ENCODE measurements around the gene SYT9.

SYT9 gene

GRCh38 chr11:7499081-7499480, 247.4 kb downstream of the SYT9 start:
- ChIA-PET POLR2A (no interaction called here), CTCF (no interaction called here)
- TF ChIP-seq ZNF549 (tag by site-specific recombination; IDR thresholded peaks at IDR 0.05) (no peak), ZSCAN18 (tag by site-specific recombination; IDR thresholded peaks at IDR 0.05) (no peak), ZNF76 (tag by site-specific recombination; IDR thresholded peaks at IDR 0.05; ENCODE audit: borderline replicate concordance, low read depth) (no peak), ZNF292 (tag by site-specific recombination; IDR thresholded peaks at IDR 0.05; ENCODE audit: borderline replicate concordance, low read depth) (no peak), ZNF514 (tag by site-specific recombination; IDR thresholded peaks at IDR 0.05) (no peak), ZNF2 (tag by site-specific recombination; IDR thresholded peaks at IDR 0.05) (no peak), ZNF404 (tag by site-specific recombination; IDR thresholded peaks at IDR 0.05) (no peak), ZNF169 (tag by site-specific recombination; IDR thresholded peaks at IDR 0.05) (no peak), ZNF121 (tag by site-specific recombination; IDR thresholded peaks at IDR 0.05) (no peak), ZNF157 (tag by site-specific recombination; IDR thresholded peaks at IDR 0.05) (no peak), KLF16 (tag by site-specific recombination; IDR thresholded peaks at IDR 0.05) (no peak), ZNF248 (tag by site-specific recombination; IDR thresholded peaks at IDR 0.05) (no peak), ZNF423 (tag by site-specific recombination; IDR thresholded peaks at IDR 0.05) (no peak), ZNF791 (tag by site-specific recombination; IDR thresholded peaks at IDR 0.05) (no peak), IKZF3 (tag by site-specific recombination; IDR thresholded peaks at IDR 0.05) (no peak), ZNF585B (tag by site-specific recombination; IDR thresholded peaks at IDR 0.05) (no peak), ZNF394 (tag by site-specific recombination; IDR thresholded peaks at IDR 0.05; ENCODE audit: borderline replicate concordance) (no peak), KLF1 (tag by site-specific recombination; IDR thresholded peaks at IDR 0.05) (no peak)
- H3K4me1 ChIP-seq (ENCODE audit: control insufficient read depth, insufficient read depth, low read length) = no peaks in the 10 kb centered on the region
- no peaks in the 10 kb centered on the region for H3K9me3 ChIP-seq (ENCODE audit: control insufficient read depth, insufficient read depth, low read depth, low read length)
- H3K36me3 ChIP-seq (ENCODE audit: control insufficient read depth in 2 of 2, insufficient read depth in 1 of 2, low read length in 2 of 2) = no peaks in the 10 kb centered on the region
- H3K4me3 ChIP-seq (ENCODE audit: low read depth, low read length) = no peak overlapping the region
- no peak overlapping the region for H3K27ac ChIP-seq (ENCODE audit: extremely low read depth, low read depth, low read length)

- H3K4me1 ChIP-seq (ENCODE audit: control insufficient read depth, insufficient read depth, low read length) = no peaks in the 10 kb centered on the region
- no peak overlapping the region for H3K4me3 ChIP-seq (ENCODE audit: low read depth, low read length)
- TF ChIP-seq HOXC10 (CRISPR knock-in tag; IDR thresholded peaks at IDR 0.05) = no peak
- TF ChIP-seq ZNF629 (tag by site-specific recombination; IDR thresholded peaks at IDR 0.05) = no peak
- no peak for TF ChIP-seq ZNF544 (tag by site-specific recombination; IDR thresholded peaks at IDR 0.05)
- TF ChIP-seq YY2 (tag by site-specific recombination; IDR thresholded peaks at IDR 0.05) = no peak
- TF ChIP-seq ZNF292 (tag by site-specific recombination; IDR thresholded peaks at IDR 0.05; ENCODE audit: borderline replicate concordance, low read depth) = no peak
- no peak for TF ChIP-seq GLI4 (tag by site-specific recombination; IDR thresholded peaks at IDR 0.05)
- TF ChIP-seq ZIC2 (tag by site-specific recombination; IDR thresholded peaks at IDR 0.05) = no peak
- no peak for TF ChIP-seq ZNF354C (tag by site-specific recombination; IDR thresholded peaks at IDR 0.05; ENCODE audit: borderline replicate concordance, low read depth)
- H3K36me3 ChIP-seq (ENCODE audit: control insufficient read depth in 2 of 2, insufficient read depth in 1 of 2, low read length in 2 of 2) = no peaks in the 10 kb centered on the region
- POLR2A ChIA-PET = no interaction called here
- no peaks in the 10 kb centered on the region for H3K9me3 ChIP-seq (ENCODE audit: control insufficient read depth, insufficient read depth, low read depth, low read length)
- no peak overlapping the region for H3K27ac ChIP-seq (ENCODE audit: extremely low read depth, low read depth, low read length)
- CTCF ChIA-PET = interaction anchor here (1.4 to 3.4 kb wide), 2 partner anchors 12 to 195 kb away, joined by 3 to 14 read pairs; partner anchors contain the start of gene PPFIBP2
Measured at GRCh38 chr11:7500251-7500650, 248.5 kb downstream of the SYT9 start.
